Activated gamma-delta T cell treated with Interleukin-2 at 50 U/mL for 16 hours (primary cell): ENCODE measurements around the gene FCN3.
"Not testable (repeated sequence)": the region's sequence is repeated elsewhere in the genome, so short reads cannot be mapped to it uniquely, and the experiment has no call there.

Experiments
- DNase-seq: peaks from one replicate; pipeline ENCODE4 v3.0.0-alpha.2; 2020

FCN3 gene

GRCh38 chr1:27374362-27375086 is at the start of gene FCN3:
TSS of gene FCN3 (minus strand) at chr1:27374824. CDS start at chr1:27374818, 6 bp downstream.
- no peak for DNase-seq

- DNase-seq = no peak
These were observed 49.1 kb upstream of the FCN3 start for GRCh38 chr1:27423709-27424108.

- no peak for DNase-seq
These were observed 43.9 kb upstream of the FCN3 start for GRCh38 chr1:27418326-27419185.

GRCh38 chr1:27417713-27418112 is 43.1 kb upstream of the FCN3 start:
- no peak for DNase-seq

- peak; percentile 42 for DNase-seq
These were observed 41.9 kb upstream of the FCN3 start for GRCh38 chr1:27416387-27417111.

GRCh38 chr1:27414091-27414490 is 39.5 kb upstream of the FCN3 start:
- DNase-seq = no peak

GRCh38 chr1:27413004-27413403 is 38.4 kb upstream of the FCN3 start:
- no peak for DNase-seq

- no peak for DNase-seq
These were observed 37.9 kb upstream of the FCN3 start for GRCh38 chr1:27412502-27412901.

GRCh38 chr1:27410709-27411108 is 36.1 kb upstream of the FCN3 start:
- no peak for DNase-seq

GRCh38 chr1:27409669-27410068 is 35.0 kb upstream of the FCN3 start:
- no peak for DNase-seq

- no peak for DNase-seq
These were observed 33.5 kb upstream of the FCN3 start for GRCh38 chr1:27408151-27408550.

- DNase-seq = not testable (repeated sequence)
These were observed 32.2 kb upstream of the FCN3 start for GRCh38 chr1:27406791-27407190.

- DNase-seq = no peak
These were observed 31.7 kb upstream of the FCN3 start for GRCh38 chr1:27406362-27406680.

- DNase-seq = not testable (repeated sequence)
These were observed 31.2 kb upstream of the FCN3 start for GRCh38 chr1:27405598-27406361.

- DNase-seq = no peak
These were observed 30.4 kb upstream of the FCN3 start for GRCh38 chr1:27405074-27405473.

GRCh38 chr1:27403931-27404330 is 29.3 kb upstream of the FCN3 start:
- DNase-seq = no peak

GRCh38 chr1:27403065-27403726 is 28.6 kb upstream of the FCN3 start:
- DNase-seq = peak; percentile 33

- DNase-seq = no peak
These were observed 27.7 kb upstream of the FCN3 start for GRCh38 chr1:27402349-27402754.

- no peak for DNase-seq
These were observed 26.3 kb upstream of the FCN3 start for GRCh38 chr1:27400963-27401341.

- no peak for DNase-seq
These were observed 25.7 kb upstream of the FCN3 start for GRCh38 chr1:27400082-27400962.
